Measurements from ENCODE around the gene PTPN23. TPM values are rescaled to one million over a fixed set of nuclear protein-coding genes. Genes with fewer than 3 reads are reported as not detected.

PTPN23 gene
- total and polyA plus RNA-seq, 2 experiments from 2014 or later: 14.3 to 48.8 TPM

- H3K4me1 ChIP-seq (ENCODE audit: insufficient read depth): no peaks in the 10 kb centered on the region
- H2AFZ ChIP-seq: no peak overlapping the region
- no peak for DNase-seq (ENCODE audit: low spot score)
- H3K27ac ChIP-seq (ENCODE audit: low read depth): no peak overlapping the region
- TF ChIP-seq EZH2phosphoT487 (IDR thresholded peaks at IDR 0.05; ENCODE audit: unreplicated experiment): no peak
- no peak for TF ChIP-seq ZNF331 (CRISPR knock-in tag; IDR thresholded peaks at IDR 0.05; ENCODE audit: low read depth)
- no peak for TF ChIP-seq NANOG (IDR thresholded peaks at IDR 0.05; ENCODE audit: borderline replicate concordance)
- no peak for TF ChIP-seq CREB1 (CRISPR knock-in tag; IDR thresholded peaks at IDR 0.05; ENCODE audit: low read depth)
- no peak for TF ChIP-seq REST (IDR thresholded peaks at IDR 0.05; ENCODE audit: unreplicated experiment)
- TF ChIP-seq STAT1 (IDR thresholded peaks at IDR 0.05; ENCODE audit: unreplicated experiment): no peak
- no peak for TF ChIP-seq ZNF462 (CRISPR knock-in tag; IDR thresholded peaks at IDR 0.05)
- TF ChIP-seq CTCF (conservative IDR thresholded peaks at IDR 0.05; ENCODE audit: low read depth in 2 of 2): no peak
- TF ChIP-seq POLR2AphosphoS5 (IDR thresholded peaks at IDR 0.05; ENCODE audit: low read depth): no peak
- no peak for TF ChIP-seq EZH2 (IDR thresholded peaks at IDR 0.05; ENCODE audit: low read depth, unreplicated experiment)
- TF ChIP-seq JUNB (IDR thresholded peaks at IDR 0.05; ENCODE audit: unreplicated experiment): no peak
- TF ChIP-seq ZNF114 (CRISPR knock-in tag; IDR thresholded peaks at IDR 0.05): no peak
- no peak for TF ChIP-seq ETS1 (IDR thresholded peaks at IDR 0.05)
- H3K4me2 ChIP-seq: no peak overlapping the region
- Mint-ChIP-seq H3K27ac (no peak overlapping the region), H3K27me3 (ENCODE audit: insufficient read depth, low read depth, poor library complexity) (peaks cover 31% of the 10 kb centered on the region), H3K9me3 (peaks cover 9% of the 10 kb centered on the region), H3K4me3 (no peak overlapping the region), H3K36me3 (ENCODE audit: low read depth) (peaks cover 61% of the 10 kb centered on the region), H3K4me1 (peaks cover 8% of the 10 kb centered on the region)
- no peaks in the 10 kb centered on the region for H3K79me2 ChIP-seq (replicated peaks; ENCODE audit: insufficient read depth)
- H3K27me3 ChIP-seq (ENCODE audit: insufficient read depth): no peaks in the 10 kb centered on the region
- H3K9me2 ChIP-seq (ENCODE audit: insufficient read depth): no peaks in the 10 kb centered on the region
- no peak overlapping the region for H3K4me3 ChIP-seq
- H3K36me3 ChIP-seq (ENCODE audit: insufficient read depth): no peaks in the 10 kb centered on the region
- H4K20me1 ChIP-seq (replicated peaks; ENCODE audit: insufficient read depth): peaks cover 6% of the 10 kb centered on the region; the same call in 1 of the 2 replicates
- ATAC-seq: no peak
- 0 out of 2 replicates have a peak, but pooled peaks cover 20% of the 10 kb centered on the region for H3F3A ChIP-seq (replicated peaks; ENCODE audit: low read depth)
Measured at GRCh38 chr3:47411696-47412452, 31.1 kb downstream of the PTPN23 start.

All from GM23338 (cell line).